ENCODE measurements around the gene BTBD16.

Gene BTBD16

DNA sequence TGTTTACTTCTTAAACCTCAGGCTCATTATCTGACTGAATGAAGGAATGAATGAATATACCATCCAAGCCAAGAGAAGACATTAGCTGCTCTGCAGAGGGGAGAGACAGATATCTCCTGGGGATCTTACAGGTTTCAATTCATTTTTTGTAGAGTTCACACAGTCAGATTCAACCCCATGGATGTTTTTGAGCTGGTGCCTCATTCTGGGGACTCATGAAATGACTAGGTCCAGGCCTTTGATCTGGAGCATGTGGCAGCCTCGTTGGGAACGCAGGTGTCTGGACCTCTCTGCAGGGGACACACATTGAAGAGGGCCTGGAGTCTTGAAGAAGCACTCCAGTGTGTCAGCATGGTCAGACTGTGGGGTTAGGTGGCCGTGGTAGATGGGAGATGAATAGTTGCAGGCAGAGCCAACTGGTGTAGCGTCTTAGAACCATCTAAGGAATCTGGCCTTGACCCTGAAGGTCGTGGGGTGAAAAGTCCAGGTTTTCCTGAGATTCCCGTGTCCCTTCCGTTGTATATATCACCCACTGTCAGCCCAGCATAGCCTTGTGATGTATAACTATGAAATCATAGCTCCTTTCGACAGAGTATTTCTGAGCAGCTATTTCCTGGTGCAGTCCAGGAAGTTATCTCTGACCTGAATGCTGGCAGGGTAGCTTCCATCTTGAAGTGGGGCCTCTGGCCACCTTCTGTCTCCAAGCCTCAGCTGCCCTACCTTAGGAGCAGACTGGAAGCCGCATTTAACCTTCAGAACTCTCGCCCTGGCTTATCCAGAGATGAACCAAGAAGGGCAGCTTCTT, 22.3 kb downstream of the BTBD16 start:
- in situ Hi-C loops (cut with MboI; ENCODE audit: low sequenced_read_pairs), result no loop called here

DNA sequence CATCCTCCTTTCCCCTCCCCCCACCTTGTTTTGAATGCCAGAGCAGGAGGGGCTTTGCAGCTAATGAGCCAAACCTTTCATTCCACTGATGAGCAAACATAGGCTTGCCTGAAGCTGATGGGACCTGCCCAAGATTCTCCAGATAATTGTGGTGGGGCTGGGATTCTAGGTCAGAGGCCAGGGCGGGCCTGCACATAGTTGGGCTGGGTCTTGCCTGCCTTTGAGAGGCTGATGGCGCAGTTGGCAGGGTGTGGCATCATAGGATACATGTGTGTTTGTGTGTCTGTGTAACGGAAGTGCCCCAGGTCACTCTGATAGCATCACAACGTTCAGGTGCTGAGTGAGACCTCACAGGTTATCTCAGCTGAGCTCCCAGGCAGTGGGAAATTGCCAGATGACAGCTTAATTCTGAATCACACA, 22.9 kb downstream of the BTBD16 start:
- in situ Hi-C loops (cut with MboI; ENCODE audit: low sequenced_read_pairs), result no loop called here

DNA sequence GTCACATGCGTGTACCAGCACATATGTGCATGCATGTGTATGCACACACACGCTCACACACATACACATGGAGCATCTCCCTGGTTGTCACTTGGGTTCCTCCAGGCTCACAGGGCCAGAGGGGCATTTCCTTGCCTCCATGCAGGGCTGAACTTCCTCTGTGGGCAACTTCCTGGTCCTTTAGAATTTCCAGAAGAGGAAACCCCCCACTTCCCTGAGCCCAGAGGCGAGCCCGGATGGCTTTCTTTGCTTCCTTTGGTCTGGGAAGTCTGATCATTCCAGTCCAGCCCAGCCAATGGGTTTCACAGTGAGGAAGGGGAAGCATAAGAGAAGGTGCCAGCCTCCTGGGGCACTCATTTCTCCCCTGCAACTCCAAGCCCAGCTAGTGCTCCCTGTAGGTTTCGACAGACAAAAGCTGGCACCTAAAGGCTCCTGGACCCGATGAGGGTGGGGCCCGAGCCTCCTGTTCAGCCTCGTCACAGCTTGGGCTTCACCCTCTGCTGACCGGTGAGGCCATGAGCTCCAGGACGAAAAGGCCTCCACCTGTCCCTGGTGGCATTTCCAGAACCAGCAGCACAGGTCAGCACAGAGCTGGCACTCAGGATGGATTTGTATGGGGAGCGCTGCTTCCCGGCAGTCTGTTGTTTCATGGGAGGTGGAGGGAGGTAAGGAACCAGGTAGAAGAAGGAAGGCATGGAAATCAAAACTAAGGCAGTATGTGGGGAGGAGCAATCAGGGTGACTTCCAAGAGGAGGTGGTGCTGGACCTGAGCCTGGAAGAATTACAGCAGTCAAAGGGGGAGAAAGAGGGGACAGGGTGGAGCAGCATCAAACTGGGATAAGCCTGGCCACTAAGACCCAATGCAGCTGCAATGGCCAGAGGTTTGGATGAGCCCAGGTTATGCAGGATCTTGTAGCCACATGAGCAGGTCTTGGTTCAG, 23.7 kb downstream of the BTBD16 start:
- in situ Hi-C loops (cut with MboI; ENCODE audit: low sequenced_read_pairs), result no loop called here

DNA sequence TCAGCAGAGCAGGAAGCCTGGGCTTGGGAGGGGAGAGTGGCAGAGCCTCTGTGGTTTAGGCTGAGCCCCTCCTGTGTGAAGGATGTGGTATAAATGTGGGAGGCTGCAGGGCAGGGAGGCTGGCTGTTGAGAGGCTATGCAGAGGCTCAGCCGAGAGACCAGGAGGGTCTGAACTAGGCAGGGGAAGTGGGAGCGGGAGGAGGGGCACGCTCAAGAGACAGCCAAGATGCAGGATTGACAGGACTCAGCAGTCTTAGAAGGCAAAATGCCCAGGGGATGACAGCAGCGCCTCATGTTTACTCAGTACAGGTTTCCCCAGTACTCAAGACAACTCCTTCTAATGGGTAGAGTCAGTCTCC, 24.3 kb downstream of the BTBD16 start:
- in situ Hi-C loops (cut with MboI; ENCODE audit: low sequenced_read_pairs), result no loop called here

DNA sequence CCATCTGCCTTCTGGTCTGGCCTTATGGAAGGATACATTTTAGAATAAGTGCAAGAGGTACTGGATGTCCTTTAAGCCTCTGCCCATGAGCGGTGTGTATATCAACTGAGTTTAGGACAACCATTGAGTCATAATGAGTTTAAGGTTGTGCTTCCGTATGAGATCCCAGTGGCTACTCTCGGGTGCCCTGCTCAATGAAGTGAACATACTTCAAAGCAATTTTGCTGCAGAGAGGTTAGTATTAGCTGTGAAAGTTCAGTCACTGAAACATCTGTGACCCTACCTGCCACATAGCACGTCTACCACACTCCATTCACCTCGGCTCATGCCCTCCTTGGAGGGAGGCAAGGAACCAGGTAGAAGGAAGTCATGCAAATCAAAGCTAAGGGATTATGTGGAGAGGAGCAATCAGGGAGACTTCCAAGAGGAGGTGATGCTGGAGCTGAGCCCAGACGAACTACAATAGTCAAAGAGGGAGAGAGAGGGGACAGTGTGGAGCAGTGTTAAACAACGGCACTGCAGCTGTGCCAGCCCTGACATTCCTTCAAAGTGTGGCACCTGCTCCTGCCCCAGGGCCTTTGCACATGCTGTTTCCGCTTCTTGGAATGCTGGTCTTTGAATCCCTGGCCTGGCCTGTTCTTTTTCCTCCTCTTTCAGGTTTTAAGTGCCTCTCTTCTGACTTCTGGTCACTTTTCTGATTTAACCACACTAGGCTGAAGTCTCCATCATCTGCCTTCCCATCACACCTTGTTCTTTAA, 25.4 kb downstream of the BTBD16 start:
- in situ Hi-C loops (cut with MboI; ENCODE audit: low sequenced_read_pairs), result no loop called here

DNA sequence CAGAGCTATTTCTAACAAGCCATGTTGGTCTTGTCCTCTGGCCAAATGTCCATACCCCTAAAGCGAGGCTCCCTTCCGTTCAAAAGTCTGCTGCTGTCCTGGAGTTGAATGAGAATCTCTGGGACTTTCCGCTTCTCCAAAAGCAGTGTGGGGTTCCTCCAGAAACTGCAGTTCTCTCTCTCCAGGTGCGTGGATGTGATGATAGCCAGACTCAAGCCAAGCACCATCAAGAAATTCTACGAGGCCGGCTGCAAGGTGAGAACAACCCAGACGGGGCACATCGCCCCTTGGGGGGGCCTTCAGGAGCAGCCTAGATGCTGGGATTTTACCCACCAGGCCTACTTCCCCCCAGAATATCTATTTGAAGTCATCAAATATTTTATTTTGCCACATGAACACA, 26.5 kb downstream of the BTBD16 start:
- in situ Hi-C loops (cut with MboI; ENCODE audit: low sequenced_read_pairs), result no loop called here

DNA sequence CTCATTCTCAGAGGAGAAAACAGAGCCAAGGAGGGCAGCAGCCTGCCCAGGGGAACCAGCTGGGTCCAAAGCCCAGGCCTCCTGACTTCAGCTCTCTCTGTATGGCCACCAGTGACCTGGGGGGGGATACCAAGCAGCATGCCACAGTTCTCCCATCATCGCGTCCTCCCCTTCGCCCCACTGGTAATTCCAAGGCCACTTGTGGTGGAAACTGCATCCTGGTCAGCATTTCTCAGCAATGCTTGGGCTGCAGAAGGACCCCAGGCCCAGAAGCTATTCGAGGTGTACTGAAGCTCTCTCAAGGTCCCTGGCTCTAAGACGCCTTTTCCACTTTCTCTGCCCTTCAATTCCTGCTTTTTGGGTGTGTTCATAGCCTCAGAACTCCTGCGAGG, 27.1 kb downstream of the BTBD16 start:
- in situ Hi-C loops (cut with MboI; ENCODE audit: low sequenced_read_pairs), result no loop called here

DNA sequence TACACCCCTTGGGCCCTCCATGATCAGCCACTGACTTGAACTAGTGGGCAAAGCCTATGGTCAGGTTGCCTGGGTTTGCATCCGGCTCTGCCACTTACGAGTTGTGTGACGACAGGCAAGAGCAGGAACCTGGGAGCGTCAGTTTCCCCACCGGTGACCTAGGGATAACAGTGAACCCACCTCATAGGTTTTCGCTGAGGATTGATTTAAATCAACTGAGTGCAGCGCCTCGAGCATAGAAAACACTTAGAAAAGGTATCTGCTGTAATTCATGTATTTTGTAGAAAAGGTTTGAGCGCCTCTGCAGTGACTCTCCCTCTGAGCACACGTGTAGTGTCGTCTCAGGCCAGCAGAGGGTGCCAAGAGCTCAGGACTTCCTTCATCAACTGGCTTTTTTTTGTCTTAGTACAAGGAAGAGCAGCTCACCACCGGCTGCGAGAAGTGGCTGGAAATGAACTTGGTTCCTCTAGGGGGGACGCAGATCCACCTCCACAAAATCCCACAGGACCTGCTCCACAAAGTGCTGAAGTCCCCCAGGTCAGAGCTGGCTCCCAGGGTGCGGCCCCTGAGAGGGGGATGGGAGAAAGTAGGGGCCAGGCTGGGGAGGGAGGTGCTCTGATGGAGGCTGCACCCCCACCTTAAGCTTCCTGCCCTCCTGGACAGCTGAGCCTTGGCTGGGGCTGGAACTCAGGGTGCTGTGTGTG, 27.7 kb downstream of the BTBD16 start:
- in situ Hi-C loops (cut with MboI; ENCODE audit: low sequenced_read_pairs), result no loop called here

DNA sequence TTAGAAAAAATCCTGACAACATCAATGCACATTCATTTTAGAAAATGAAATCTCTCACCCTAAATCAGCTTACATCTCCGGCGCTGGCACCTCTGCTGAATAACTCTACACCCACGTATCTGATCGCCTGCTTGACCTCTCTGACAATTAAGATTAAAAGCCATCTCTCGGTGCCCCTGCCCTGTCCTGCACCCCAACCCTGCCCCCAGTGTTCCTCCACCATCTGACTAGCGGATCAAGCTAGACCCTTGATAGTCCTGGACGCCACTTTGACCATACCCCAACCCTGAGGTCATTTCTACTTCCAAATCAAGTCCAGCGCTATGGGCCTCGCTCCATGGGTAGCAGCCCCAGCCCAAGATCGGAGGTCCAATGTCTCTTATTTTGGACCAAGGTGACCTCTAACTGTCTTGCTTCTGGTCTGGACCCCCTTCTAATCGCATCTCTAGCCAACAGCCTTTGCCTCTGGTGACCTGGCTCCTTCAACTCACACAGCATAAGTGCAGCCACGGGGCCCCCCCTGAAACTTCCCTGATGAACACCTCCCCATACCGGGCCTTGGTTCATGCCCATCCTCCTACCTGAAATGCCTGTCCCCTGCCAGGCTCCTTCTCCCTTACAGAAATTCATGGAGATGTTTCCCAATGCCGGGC, 28.5 kb downstream of the BTBD16 start:
- in situ Hi-C loops (cut with MboI; ENCODE audit: low sequenced_read_pairs), result no loop called here

DNA sequence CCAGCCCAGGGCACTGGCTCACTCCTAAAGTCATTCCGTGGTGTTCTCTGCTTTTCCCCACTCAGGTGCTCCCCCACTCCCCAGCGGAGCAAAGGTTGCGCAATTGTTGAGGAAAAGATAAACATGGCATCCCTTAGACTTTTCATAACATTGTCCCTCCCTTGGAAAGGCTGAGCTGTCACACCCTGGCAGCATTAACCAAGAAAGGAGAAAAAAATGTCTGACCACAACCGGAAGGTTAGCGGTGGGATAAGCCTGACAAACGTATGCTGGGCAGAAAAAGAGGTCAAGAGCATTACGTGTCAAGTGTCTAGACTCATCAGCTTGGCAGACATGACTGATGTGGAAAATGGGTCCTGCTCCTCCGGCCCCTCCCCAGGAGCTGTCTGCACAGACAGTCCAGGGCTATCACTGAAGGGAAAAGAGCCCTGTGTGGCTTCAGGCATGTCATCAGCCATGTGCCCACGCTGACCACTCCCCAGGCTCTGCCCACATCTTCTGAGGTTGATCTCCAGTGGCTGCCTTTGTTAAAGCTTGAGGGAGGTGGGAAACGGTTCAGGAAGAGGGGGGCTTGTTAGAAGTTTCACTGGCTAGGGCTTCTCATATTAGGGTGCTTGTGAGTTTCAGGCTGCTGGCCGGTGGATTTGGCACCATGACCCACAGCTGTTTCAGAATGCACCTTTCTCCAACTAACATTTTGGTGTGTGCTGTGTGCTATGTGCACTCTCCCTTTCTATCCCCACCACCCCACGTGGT, 30.1 kb downstream of the BTBD16 start:
- in situ Hi-C loops (cut with MboI; ENCODE audit: low sequenced_read_pairs), result no loop called here

DNA sequence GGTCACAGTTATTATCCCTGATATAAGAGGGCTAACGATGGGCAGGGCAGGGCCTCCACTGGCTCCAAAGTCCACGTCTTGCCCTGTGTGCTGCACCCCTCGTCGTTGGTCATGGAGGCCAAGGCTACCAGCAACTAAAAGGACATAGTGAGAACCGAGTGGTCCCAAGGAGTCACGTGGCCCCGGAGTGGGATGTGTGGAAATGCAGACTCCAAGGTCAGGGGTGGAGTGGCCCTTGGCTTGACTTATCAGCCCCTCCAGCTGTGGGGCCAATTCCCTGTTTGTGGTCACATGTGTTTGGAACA, 30.7 kb downstream of the BTBD16 start:
- in situ Hi-C loops (cut with MboI; ENCODE audit: low sequenced_read_pairs), result no loop called here

DNA sequence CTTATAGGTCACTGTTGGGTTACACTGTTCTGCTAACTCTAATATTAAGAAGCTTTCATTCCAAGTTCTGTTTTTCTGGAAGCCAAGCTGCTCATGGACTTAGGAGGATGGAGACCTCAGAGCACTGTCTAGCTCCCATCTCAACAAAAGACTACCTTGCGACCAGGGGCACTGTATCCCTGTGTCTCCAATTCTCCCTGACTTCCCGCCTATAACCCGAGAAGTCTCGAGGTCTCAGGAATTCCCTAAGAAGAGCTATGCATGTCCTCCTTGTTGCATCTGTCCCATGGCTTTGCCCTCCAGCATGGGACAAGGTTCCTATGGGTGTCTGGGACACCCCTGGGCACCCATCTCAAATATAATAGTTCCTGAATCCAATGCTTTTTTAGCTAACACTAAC, 31.2 kb downstream of the BTBD16 start:
- in situ Hi-C loops (cut with MboI; ENCODE audit: low sequenced_read_pairs), result no loop called here

DNA sequence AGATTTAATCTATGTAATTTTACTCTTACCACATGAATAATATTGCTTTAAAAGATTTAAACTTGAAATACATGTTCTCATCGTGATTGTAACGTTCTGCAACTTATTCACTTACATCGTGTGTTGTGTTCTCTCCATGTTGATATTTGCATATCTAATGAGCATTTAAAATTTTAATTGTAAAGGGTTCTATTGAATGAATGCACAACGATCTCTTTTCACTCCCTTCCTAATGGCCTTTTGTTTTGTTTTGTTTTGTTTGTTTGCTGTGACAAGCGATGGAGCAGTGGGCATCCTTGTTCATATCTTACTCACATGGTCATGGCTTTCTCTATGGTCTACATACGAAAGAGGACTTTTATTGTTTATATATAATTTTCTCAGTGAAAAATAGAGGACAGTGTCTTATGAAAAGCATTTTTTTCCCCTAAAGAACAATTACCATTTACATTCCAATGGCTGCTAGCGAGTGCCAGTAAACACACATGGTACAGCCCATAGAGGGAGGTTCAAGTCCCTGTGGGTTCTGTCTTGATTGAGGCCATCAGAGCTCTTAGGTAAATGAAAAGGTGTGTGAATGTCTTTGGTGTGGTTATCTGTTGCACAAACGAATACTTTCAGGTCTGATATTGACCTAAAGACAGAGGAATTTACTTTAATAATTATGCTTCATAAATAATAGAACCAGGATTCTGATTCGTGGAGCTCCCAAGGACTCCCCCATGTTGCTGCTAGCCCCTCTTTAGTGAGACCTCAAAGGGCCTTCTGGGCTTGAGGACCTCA, 32.4 kb downstream of the BTBD16 start:
- in situ Hi-C loops (cut with MboI; ENCODE audit: low sequenced_read_pairs), result no loop called here

DNA sequence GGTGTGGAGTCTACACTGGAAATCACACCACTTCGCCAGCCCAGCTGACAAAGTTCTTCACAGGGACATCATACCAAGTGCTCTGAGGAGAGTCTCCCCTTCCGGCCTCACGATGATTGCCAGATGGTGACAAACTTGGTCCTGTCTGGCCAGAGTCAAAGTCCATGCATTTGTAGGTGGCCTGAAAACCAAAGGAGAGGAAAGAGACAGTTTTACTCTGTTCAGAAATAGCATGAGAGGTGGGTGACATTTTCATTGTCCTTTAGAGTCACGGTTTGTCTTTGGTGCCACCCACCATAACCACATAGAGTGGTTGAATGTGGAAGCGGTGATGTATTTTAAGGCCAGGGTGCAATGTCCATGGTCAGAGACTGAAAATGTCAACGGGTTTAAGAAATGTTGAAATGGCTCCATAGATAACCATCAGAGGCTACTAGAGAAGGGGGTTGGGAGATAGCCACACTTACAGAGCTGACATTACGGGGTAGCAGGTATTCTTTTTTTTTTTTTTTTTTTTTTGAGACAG, 33.0 kb downstream of the BTBD16 start:
- in situ Hi-C loops (cut with MboI; ENCODE audit: low sequenced_read_pairs), result no loop called here

DNA sequence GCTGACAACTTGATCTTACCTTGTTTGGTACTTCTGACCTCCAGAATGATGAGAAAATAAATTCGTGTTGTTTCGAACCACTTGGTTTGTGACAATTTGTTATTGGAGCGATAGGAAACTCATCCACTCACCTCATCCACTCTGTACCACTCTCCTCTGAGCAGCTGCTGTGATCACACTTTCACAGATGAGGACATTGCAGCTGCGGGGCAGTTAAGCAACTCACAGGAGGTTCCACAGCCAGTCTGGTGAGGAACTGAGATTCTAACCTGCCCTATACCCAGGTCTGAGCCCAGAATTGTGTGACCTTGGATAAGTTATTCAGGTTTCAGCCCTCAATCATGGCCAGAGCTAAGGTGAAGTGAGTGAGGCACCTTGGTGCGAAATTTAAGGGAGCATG, 35.2 kb downstream of the BTBD16 start:
- in situ Hi-C loops (cut with MboI; ENCODE audit: low sequenced_read_pairs), result no loop called here

DNA sequence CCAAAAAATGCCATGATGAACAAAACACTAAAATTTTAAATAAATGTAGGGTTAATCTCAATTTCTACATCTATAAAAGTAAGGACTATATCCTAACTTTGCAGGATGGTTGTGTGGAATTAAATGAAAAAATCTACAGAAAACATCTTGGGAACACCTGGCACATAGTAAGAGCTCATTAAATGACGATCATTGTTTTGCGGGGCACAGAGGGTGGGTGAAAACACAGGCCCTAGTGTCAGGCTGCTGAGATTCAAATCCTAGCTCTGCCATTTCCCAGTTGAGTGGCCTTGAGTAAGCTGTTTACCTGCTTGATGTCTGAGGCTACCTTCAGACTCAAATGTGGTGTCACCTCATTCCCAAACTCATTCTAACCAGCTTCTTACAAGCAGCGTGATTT, 35.6 kb downstream of the BTBD16 start:
- in situ Hi-C loops (cut with MboI; ENCODE audit: low sequenced_read_pairs), result no loop called here

DNA sequence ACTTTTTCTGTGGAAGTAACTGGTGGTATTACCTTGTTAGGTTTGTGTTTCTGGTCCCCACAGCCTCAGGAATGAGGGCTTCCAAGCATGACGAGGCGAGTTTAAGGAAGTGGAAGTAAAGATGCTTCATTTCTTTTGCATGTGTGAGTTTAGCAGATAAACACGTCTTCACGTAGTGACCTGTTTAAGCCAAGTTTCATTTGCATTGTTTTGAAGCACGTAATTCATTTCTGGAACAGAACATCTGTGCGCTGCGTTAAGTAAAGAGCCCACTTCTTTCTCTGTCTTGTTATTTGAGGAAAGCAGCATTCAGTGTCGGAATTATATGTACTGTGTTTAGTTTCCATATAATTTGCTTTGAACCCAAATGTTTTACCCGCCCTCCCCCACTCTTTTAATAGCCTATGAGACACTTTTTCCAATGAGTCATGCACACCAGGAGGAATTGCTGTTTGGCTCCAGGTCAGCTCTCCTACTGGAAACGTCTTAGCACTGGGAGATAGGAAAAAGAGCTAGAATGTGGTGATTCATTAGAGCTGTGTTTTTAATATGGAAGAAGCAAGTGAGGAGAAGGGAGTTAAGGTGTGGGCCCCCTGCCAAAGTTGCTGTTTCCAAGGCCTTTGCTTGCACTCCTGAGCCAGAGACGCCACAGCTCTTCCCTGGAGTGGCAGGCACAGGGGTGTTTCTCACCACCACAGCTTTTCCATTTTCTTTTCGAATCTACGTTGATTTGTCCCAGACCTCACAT, 36.7 kb downstream of the BTBD16 start:
- in situ Hi-C loops (cut with MboI; ENCODE audit: low sequenced_read_pairs), result no loop called here

All from hTERT RPE-1 (cell line).